Measurements from ENCODE around the gene UGT1A9. TPM values are rescaled to one million over a fixed set of nuclear protein-coding genes. Genes with fewer than 3 reads are reported as not detected.

The UGT1A9 gene
- total and polyA plus RNA-seq, 2 donors (not counting 1 experiment from before 2014, with no cell fraction given): not detected

DNA sequence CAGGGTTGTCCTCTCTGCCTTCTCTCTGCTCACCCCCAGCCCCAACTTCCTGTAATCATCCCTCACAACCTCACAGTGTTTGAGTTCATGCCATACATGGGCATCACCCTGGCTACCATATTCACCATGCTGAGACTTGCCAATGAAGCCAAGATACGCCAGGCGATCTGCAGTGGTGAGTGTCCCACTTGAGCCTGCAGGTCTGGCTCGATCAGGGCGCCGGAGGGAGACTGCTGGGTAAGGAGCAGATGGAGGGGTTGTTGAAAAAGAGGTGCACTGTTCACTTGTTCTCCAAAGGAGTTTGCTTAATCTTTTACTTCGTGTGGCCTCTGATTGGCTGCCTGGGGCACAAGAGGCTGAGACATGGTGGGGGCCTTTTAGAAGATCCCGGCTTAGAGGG, 121.0 kb downstream of the UGT1A9 start:
- Histone ChIP-seq H3K4me1 (ENCODE audit: control insufficient read depth, extremely low read depth, insufficient read depth, low read length) (no peaks in the 10 kb centered on the region), H3K9ac (ENCODE audit: insufficient read depth, low read length) (no peak overlapping the region), H3K79me2 (ENCODE audit: control insufficient read depth, insufficient read depth, low read length) (no peaks in the 10 kb centered on the region), H3K27me3 (ENCODE audit: control insufficient read depth, insufficient read depth, low read length) (no peaks in the 10 kb centered on the region), H3K9me3 (ENCODE audit: control insufficient read depth, insufficient read depth, low read depth, low read length) (no peaks in the 10 kb centered on the region), H4K20me1 (ENCODE audit: control insufficient read depth, extremely low read depth, insufficient read depth, low read length) (no peaks in the 10 kb centered on the region), H3K36me3 (ENCODE audit: control insufficient read depth, insufficient read depth, low read length) (no peaks in the 10 kb centered on the region), H3K4me2 (ENCODE audit: extremely low read depth, insufficient read depth, low read length) (no peak overlapping the region), H3K27ac (ENCODE audit: insufficient read depth, low read length) (no peak overlapping the region), H3K4me3 (replicated peaks in 1 of 4; ENCODE audit: control extremely low read depth in 1 of 4, insufficient read depth in 1 of 4, low read depth in 3 of 4, low read length in 4 of 4) (no peak overlapping the region), H2AFZ (ENCODE audit: low read length) (no peak overlapping the region)
- TF ChIP-seq, protein P1, sequence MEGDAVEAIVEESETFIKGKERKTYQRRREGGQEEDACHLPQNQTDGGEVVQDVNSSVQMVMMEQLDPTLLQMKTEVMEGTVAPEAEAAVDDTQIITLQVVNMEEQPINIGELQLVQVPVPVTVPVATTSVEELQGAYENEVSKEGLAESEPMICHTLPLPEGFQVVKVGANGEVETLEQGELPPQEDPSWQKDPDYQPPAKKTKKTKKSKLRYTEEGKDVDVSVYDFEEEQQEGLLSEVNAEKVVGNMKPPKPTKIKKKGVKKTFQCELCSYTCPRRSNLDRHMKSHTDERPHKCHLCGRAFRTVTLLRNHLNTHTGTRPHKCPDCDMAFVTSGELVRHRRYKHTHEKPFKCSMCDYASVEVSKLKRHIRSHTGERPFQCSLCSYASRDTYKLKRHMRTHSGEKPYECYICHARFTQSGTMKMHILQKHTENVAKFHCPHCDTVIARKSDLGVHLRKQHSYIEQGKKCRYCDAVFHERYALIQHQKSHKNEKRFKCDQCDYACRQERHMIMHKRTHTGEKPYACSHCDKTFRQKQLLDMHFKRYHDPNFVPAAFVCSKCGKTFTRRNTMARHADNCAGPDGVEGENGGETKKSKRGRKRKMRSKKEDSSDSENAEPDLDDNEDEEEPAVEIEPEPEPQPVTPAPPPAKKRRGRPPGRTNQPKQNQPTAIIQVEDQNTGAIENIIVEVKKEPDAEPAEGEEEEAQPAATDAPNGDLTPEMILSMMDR (conservative IDR thresholded peaks at IDR 0.05 in 1 of 2, IDR thresholded peaks at IDR 0.05 in 1 of 2; ENCODE audit: low read depth in 1 of 2, low read length in 2 of 2): no peak
- no peak for DNase-seq (ENCODE audit: low read depth in 2 of 2)

DNA sequence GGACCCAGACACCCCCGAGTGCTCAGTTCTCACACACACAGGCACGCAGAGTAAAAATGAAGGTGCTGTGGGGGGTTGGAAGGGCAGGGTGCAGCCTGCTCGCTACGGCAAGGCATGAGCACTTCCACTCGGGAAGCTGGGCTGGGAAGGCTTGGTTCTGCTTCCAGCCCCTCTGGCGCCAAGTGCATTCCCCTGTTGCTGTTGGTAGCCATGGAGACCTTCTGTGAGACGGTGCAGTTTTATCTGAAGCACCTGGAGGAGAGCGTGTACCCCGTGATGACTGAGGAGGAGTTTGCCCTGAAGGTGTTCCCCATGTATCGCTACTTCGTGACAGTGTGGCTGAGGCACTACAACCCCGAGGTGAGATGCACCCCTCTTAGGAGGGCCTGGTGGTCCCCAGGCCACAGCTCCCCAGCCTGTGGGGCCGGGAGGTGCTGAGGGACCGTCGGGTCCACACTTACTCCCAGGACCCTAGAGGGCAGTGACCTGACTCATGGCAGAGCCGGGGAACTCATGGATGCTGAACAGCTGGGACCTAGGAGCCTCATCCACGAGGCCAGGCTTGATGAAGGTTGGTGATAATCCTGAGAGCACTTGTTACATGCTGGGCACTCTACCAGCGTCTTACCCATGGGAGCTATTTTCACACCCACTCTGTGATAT, 121.9 kb downstream of the UGT1A9 start:
- DNase-seq (ENCODE audit: low read depth in 2 of 2): no peak
- Histone ChIP-seq H3K4me2 (ENCODE audit: extremely low read depth, insufficient read depth, low read length) (no peak overlapping the region), H3K4me1 (ENCODE audit: control insufficient read depth, extremely low read depth, insufficient read depth, low read length) (no peaks in the 10 kb centered on the region), H4K20me1 (ENCODE audit: control insufficient read depth, extremely low read depth, insufficient read depth, low read length) (no peaks in the 10 kb centered on the region), H3K9me3 (ENCODE audit: control insufficient read depth, insufficient read depth, low read depth, low read length) (no peaks in the 10 kb centered on the region), H3K27ac (ENCODE audit: insufficient read depth, low read length) (no peak overlapping the region), H3K27me3 (ENCODE audit: control insufficient read depth, insufficient read depth, low read length) (no peaks in the 10 kb centered on the region), H3K79me2 (ENCODE audit: control insufficient read depth, insufficient read depth, low read length) (no peaks in the 10 kb centered on the region), H3K4me3 (replicated peaks in 1 of 4; ENCODE audit: control extremely low read depth in 1 of 4, insufficient read depth in 1 of 4, low read depth in 3 of 4, low read length in 4 of 4) (no peak overlapping the region), H3K9ac (ENCODE audit: insufficient read depth, low read length) (no peak overlapping the region), H2AFZ (ENCODE audit: low read length) (no peak overlapping the region), H3K36me3 (ENCODE audit: control insufficient read depth, insufficient read depth, low read length) (no peaks in the 10 kb centered on the region)
- TF ChIP-seq EZH2 (IDR thresholded peaks at IDR 0.05; ENCODE audit: low read length, missing control alignments): no peak
- TF ChIP-seq, protein P1 (conservative IDR thresholded peaks at IDR 0.05 in 1 of 2, IDR thresholded peaks at IDR 0.05 in 1 of 2; ENCODE audit: low read depth in 1 of 2, low read length in 2 of 2): no peak

DNA sequence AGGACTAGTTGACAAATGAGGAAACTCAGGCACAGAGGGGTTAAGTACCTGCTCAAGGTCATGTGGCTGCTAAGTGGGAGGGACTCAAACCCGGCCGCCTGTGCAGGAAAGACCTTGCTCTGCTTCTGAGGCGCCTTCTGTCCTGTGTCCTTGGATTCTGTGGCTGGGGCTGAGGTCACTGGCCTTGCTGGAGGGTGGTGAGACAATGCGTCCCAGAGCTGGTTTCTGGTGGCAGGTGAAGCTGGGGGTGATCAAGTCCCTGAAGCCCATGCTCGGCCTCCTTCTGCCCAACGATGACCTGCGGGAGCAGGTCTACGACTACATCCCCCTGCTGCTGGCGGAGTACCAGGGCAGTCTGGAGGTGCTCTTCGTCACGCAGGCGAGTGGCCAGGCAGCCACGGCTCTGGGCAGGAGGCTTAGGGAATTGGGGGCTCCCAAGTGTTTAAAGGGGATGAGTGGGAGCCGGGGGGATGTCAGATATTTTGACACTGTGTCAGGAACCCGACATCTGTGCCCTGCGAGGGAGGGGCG, 122.5 kb downstream of the UGT1A9 start:
- no peak overlapping the region for H3K9ac ChIP-seq (ENCODE audit: insufficient read depth, low read length)
- TF ChIP-seq, protein P1 (conservative IDR thresholded peaks at IDR 0.05 in 1 of 2, IDR thresholded peaks at IDR 0.05 in 1 of 2; ENCODE audit: low read depth in 1 of 2, low read length in 2 of 2): no peak
- TF ChIP-seq EZH2 (IDR thresholded peaks at IDR 0.05; ENCODE audit: low read length, missing control alignments): no peak
- no peaks in the 10 kb centered on the region for H3K36me3 ChIP-seq (ENCODE audit: control insufficient read depth, insufficient read depth, low read length)
- H3K9me3 ChIP-seq (ENCODE audit: control insufficient read depth, insufficient read depth, low read depth, low read length): no peaks in the 10 kb centered on the region
- H3K79me2 ChIP-seq (ENCODE audit: control insufficient read depth, insufficient read depth, low read length): no peaks in the 10 kb centered on the region
- H3K27me3 ChIP-seq (ENCODE audit: control insufficient read depth, insufficient read depth, low read length): no peaks in the 10 kb centered on the region
- H2AFZ ChIP-seq (ENCODE audit: low read length): no peak overlapping the region
- no peak overlapping the region for H3K4me3 ChIP-seq (replicated peaks in 1 of 4; ENCODE audit: control extremely low read depth in 1 of 4, insufficient read depth in 1 of 4, low read depth in 3 of 4, low read length in 4 of 4)
- no peaks in the 10 kb centered on the region for H4K20me1 ChIP-seq (ENCODE audit: control insufficient read depth, extremely low read depth, insufficient read depth, low read length)
- H3K27ac ChIP-seq (ENCODE audit: insufficient read depth, low read length): no peak overlapping the region
- H3K4me1 ChIP-seq (ENCODE audit: control insufficient read depth, extremely low read depth, insufficient read depth, low read length): no peaks in the 10 kb centered on the region
- no peak overlapping the region for H3K4me2 ChIP-seq (ENCODE audit: extremely low read depth, insufficient read depth, low read length)
- no peak for DNase-seq (ENCODE audit: low read depth in 2 of 2)

All from fibroblast of lung (primary cell).